ENCODE data around the gene NCKAP5L. TPM values are rescaled to one million over a fixed set of nuclear protein-coding genes. Genes with fewer than 3 reads are reported as not detected.

NCKAP5L gene
- total and polyA plus RNA-seq, 2 of the 8 experiments (the other 6 are each of a cell fraction or from before 2014, with no cell fraction given), result 9.4 to 27.9 TPM

DNA sequence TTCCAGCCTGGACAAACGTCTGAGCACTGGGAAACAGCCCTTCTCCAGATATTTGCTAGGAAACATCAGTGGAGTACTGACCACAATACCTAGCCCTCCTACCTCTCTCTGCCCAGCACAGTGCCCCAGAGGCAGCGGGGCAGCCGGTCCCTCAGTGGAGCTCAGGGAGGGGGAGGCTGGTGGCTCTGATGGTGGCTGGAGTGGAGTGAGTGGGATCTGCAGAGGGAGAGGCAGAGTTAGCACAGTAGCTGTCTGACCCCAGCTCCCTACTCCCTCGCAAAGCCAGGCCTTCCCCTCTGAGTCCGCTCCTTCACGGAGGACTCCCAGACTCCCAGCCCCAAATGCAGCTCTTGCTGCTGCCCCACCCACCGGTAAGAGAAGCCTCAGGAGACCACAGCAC lies 30.0 kb downstream of the NCKAP5L start (continued):
- TF ChIP-seq RAD21 (IDR thresholded peaks at IDR 0.05 in 1 of 2, conservative IDR thresholded peaks at IDR 0.05 in 1 of 2; ENCODE audit: low read depth in 2 of 2, low read length in 2 of 2), result no peak

Data from H1 (cell line).